GM21786 (cell line): ENCODE measurements around the gene SETD9.

Experiments
- ATAC-seq: cut with Tn5 transposase; IDR thresholded peaks from one replicate; pipeline ENCODE4 v1.9.1; 2021; ENCODE audit not compliant: unreplicated experiment

The SETD9 gene, protein sequence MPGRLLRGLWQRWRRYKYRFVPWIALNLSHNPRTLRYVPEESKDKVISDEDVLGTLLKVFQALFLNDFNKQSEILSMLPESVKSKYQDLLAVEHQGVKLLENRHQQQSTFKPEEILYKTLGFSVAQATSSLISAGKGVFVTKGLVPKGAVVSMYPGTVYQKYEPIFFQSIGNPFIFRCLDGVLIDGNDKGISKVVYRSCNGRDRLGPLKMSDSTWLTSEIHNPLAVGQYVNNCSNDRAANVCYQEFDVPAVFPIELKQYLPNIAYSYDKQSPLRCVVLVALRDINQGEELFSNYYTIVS

DNA sequence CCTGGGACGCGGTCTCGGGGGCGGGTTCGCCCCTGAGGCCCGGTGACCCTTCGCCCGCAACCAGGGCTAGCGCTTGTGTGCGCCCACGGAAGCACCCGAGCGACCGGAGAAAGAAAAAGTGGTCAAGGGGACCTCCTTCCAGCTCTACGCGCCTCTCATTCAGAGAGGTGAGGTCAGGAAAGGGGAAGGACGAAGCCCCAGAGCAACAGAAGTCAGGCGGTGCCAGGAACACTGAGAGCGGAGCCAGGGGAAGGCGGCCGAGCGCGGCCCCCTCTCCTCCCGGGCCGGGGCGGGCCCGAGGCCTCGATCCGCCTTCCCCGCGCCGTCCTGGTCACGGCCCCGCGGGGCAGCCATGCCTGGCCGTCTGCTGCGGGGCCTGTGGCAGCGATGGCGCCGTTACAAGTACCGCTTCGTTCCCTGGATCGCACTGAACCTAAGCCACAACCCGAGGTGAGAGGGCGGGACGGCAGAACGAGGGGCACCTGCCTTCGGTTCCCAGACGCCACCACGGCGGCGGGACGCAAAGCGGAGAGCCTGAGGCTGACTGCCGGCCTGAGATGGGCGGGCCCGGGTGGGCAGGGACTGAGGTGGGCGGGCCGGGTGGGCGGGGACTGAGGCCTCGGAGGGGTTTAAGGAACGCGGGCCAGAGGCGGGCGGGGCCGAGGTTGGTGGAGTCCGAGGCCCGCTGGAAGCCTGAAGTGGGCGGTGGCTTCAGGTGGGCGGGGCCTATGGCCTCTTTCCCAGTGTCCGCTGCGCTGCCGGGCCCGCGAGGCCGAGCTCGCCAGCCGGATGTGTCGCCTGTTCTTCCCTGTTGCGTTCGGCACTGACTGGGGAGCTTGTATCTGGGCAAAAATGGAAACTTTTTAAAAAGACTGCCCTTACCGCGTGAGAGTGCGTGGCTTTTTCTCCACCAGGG, at the start of gene SETD9:
TSS of gene SETD9 (plus strand) at position 303 of the 916 bp plus-strand sequence. CDS start at position 353, 50 bp downstream.
- ATAC-seq, result peak; percentile 86

GRCh38 chr5:56861893-56862485, 47.4 kb upstream of the SETD9 start:
- ATAC-seq, result no peak

DNA sequence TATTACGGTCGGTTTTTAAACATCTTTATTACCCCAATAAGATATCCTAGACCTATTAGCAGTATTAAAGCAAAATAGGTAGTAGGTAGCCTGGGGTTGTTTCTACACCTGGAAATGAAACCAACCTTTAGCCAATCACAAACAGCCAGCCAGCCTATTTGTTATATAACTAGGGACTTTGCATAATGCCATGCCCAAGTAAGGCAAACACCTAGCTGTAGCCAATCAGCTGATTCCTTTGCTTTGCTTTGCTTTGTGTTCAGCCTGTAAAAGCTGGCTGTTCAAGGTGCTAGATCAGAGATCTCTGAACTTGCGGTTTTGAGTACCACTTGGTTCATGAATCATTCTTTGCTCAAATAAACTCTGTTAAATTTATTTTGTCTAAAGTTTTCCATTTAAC, 46.5 kb upstream of the SETD9 start:
- no peak for ATAC-seq

DNA sequence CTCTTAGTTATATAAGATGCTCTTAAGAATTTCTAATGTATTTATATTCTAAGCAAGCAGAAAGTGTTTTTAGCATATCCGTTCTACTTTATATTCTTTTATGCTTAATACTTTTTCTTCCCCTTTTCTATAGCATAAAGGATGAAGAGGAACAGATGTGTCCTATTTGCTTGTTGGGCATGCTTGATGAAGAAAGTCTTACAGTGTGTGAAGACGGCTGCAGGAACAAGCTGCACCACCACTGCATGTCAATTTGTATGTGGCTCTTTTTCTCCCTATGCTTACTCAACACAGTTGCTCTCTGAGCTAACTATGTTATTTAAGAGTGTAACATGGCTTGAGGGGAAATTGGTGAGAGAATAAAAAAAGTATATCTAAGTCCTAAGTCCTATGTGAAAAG, 37.6 kb upstream of the SETD9 start:
- ATAC-seq, result no peak

- no peak for ATAC-seq
These were observed 36.3 kb upstream of the SETD9 start for GRCh38 chr5:56873056-56873455.

- no peak for ATAC-seq
These were observed 33.1 kb upstream of the SETD9 start for GRCh38 chr5:56876327-56876726.

- ATAC-seq, result no peak
These were observed 27.8 kb upstream of the SETD9 start for GRCh38 chr5:56881571-56881970.

DNA sequence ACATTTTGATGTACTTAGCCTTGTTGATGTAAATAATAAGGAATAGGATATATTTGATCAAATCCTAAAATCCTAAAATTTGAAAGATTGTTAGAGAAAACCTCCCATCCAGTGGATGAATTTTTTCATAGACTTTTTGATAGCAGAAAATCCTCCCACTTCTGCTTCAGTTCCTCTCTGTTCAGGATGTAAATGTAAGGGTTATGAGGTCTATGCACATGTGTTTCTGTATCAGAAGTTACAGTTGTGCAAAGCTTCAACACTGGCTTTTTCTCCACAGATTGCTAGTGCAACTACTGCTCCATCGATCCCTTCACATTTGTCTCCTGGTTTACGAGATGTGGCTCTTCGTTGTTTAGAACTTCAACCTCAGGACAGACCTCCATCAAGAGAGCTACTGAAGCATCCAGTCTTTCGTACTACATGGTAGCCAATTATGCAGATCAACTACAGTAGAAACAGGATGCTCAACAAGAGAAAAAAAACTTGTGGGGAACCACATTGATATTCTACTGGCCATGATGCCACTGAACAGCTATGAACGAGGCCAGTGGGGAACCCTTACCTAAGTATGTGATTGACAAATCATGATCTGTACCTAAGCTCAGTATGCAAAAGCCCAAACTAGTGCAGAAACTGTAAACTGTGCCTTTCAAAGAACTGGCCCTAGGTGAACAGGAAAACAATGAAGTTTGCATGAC, 16.0 kb upstream of the SETD9 start:
- no peak for ATAC-seq

DNA sequence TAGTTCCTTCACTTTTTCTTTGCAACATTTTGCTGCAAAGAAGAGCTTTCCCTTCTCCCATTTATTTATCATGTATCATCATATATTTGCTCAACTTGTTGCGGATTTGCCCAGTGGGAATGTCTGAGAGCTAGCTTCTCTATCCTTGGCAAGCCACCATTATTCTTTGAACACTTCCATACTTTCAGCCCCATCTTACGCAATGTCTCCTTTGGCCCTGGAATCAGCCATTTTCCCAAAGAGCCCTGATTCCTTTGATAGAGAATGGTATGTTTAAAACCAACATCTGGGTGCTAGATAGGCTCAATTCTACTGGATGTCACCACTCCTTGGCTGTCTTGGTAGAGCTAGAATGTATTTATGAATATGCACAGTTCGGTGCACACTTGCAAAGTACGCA, 12.6 kb upstream of the SETD9 start:
- no peak for ATAC-seq

GRCh38 chr5:56898213-56898612, 11.2 kb upstream of the SETD9 start:
- ATAC-seq, result no peak

DNA sequence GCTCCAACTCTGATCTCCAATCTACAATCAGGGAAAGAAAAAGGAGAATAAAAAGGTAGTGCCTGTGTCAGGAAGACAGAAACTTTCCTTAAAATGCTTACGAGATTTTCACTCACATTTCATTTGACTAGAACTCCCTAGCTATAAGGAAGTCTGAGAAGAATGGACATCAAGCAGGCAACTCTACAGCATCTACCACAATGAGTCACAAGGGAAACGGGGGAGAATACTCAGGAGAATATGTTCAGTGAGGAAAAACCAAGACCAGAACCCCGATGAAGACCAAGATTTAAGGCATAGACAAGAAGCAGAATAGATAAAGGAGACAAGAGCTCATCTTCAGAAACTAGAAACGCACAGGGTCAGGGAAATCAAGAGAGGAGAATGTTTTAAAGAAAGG, 9.0 kb upstream of the SETD9 start:
- no peak for ATAC-seq

DNA sequence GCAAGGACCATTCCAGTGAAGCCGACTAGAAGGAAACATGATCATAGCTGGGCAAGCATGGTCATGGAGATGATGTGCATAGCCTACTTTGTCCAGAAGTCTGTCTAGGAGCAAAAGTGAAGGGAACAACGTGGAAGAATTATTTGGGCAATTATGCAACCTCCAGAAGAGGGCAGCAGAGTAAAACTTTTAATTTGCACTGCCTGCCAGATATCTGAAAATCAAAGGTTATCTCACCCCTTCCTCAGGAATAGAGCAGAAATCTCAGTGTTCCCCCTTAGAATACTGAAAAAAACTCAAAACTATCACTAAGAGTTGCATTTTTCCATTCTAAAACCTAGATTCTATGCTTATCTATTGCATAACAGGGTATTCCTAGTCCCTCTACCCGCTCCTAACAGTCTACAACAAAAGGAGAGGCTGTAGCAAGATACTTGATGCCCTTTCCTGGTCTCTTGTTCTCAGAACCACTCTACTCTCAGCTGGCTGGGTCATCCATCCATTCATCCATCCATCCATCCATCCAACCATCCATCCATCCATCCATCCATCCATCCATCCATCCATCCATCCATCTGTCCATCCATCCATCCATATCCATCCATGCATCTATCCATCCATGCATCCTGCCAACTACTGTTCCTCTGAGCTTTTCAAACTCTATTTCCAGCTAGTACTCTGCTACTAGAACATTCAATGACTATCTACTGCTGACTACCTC, 8.4 kb upstream of the SETD9 start:
- ATAC-seq, result no peak

- peak; percentile 30 for ATAC-seq
These were observed 478 bp upstream of the SETD9 start for GRCh38 chr5:56908942-56909293.

- peak; percentile 13 for ATAC-seq
These were observed 992 bp downstream of the SETD9 start for GRCh38 chr5:56910210-56910965.

GRCh38 chr5:56913766-56914165, 4.4 kb downstream of the SETD9 start:
- no peak for ATAC-seq

GRCh38 chr5:56914678-56915077, 5.3 kb downstream of the SETD9 start:
- no peak for ATAC-seq

DNA sequence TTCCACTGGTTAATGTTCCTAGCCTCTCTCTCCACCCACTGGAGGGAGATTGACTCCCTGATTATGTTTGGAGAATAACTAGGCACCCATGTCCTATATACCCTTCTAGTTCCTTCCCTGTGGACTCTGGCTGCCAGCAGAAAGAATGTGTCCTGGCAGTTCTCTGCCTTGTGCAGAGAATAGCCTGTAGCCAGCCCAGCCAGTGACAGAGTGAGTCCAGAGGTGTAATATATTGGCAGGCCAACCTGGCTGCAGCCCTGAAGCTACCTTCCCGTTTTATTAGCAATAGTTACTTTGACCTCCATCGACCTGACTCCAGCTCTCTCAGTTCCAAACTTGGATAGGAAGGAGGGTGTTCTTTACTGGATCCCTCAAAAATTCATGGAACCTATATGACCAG, 8.1 kb downstream of the SETD9 start:
- no peak for ATAC-seq

DNA sequence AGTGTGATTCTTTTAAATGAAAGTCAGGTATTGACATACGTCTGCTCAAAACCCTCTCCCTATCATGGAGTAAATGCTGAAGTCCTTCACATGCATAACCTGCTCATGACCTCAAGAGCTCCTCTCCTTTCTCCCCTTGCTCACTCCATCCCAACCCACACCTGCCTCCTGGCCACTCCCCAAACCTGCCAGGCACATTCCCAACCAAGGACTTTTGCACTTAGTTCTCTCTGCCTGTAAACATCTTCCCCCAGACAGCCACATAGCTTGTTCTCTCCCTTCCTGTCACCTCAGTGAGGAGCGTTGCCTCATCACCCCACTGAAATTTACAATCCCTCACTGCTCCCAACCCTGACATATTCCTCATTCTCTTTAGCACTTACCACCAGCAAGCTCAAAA, 8.7 kb downstream of the SETD9 start:
- no peak for ATAC-seq

GRCh38 chr5:56919942-56920662, 10.7 kb downstream of the SETD9 start:
- ATAC-seq, result no peak
